A172 (cell line): ENCODE data around the gene PLCB4. TPM values are rescaled to one million over a fixed set of nuclear protein-coding genes. Genes with fewer than 3 reads are reported as not detected.

ENCODE experiments used
- DNase-seq: peaks from one replicate; pipeline ENCODE4 v3.0.0-alpha.2; 2015; ENCODE audit warnings: low spot score
- total RNA-seq: library from RNA; depleted of rRNA; stranded (reverse); fragments of >200 nt; shearing (Covaris generic); gene quantifications from 2 replicates; pipeline ENCODE4 v1.2.3, GENCODE V29; 2014

PLCB4 gene
- total RNA-seq, 1 experiment from 2014 or later = 22.7 TPM

GRCh38 chr20:9270831-9271230 lies 201.9 kb downstream of the PLCB4 start:
- no peak for DNase-seq

GRCh38 chr20:9276966-9277468 lies 208.1 kb downstream of the PLCB4 start:
- DNase-seq = no peak

- DNase-seq = no peak
These were observed 211.1 kb downstream of the PLCB4 start for GRCh38 chr20:9279918-9280401.

GRCh38 chr20:9280666-9281065 lies 211.8 kb downstream of the PLCB4 start:
- DNase-seq = no peak

GRCh38 chr20:9281803-9282202 lies 212.9 kb downstream of the PLCB4 start:
- DNase-seq = no peak

- no peak for DNase-seq
These were observed 216.7 kb downstream of the PLCB4 start for GRCh38 chr20:9285617-9286016.

- DNase-seq = peak; percentile 48
These were observed 217.9 kb downstream of the PLCB4 start for GRCh38 chr20:9286501-9287461.

GRCh38 chr20:9287826-9288225 lies 218.9 kb downstream of the PLCB4 start:
- DNase-seq = no peak

- no peak for DNase-seq
These were observed 221.4 kb downstream of the PLCB4 start for GRCh38 chr20:9290331-9290730.

GRCh38 chr20:9293145-9293544 lies 224.3 kb downstream of the PLCB4 start:
- no peak for DNase-seq

GRCh38 chr20:9294041-9294440 lies 225.2 kb downstream of the PLCB4 start:
- peak; percentile 74 for DNase-seq

GRCh38 chr20:9298906-9299305 lies 230.0 kb downstream of the PLCB4 start:
- DNase-seq = no peak

GRCh38 chr20:9300080-9300479 lies 231.2 kb downstream of the PLCB4 start:
- no peak for DNase-seq

GRCh38 chr20:9300534-9300933 lies 231.6 kb downstream of the PLCB4 start:
- DNase-seq = no peak

GRCh38 chr20:9301129-9302090 lies 232.5 kb downstream of the PLCB4 start:
- peak; percentile 44 for DNase-seq

- no peak for DNase-seq
These were observed 233.2 kb downstream of the PLCB4 start for GRCh38 chr20:9302091-9302462.

GRCh38 chr20:9306521-9306920 lies 237.6 kb downstream of the PLCB4 start:
- no peak for DNase-seq

- DNase-seq = no peak
These were observed 239.2 kb downstream of the PLCB4 start for GRCh38 chr20:9308056-9308455.

GRCh38 chr20:9311132-9311531 lies 242.2 kb downstream of the PLCB4 start:
- peak; percentile 74 for DNase-seq

GRCh38 chr20:9319687-9320384 lies 250.9 kb downstream of the PLCB4 start:
- peak; percentile 4 for DNase-seq

GRCh38 chr20:9321007-9321406 lies 252.1 kb downstream of the PLCB4 start:
- no peak for DNase-seq
